Liver (tissue), 9 donors: Measurements from ENCODE around the gene COX5A. TPM values are rescaled to one million over a fixed set of nuclear protein-coding genes. Genes with fewer than 3 reads are reported as not detected.

Experiments used
- DNase-seq: peaks from one replicate; pipeline ENCODE4 v3.0.0-alpha.2; 2017; ENCODE audit warnings: low spot score
- H3K27ac ChIP-seq, 2 donors: one replicate each; pipeline ENCODE4 v1.7.0; 2013; ENCODE audit warnings: inconsistent platforms in 2 of 2, low read length in 2 of 2, control low read depth in 1 of 2, low read depth in 1 of 2, mild to moderate bottlenecking in 1 of 2
- H3K27me3 ChIP-seq, 4 donors: one replicate each; pipeline versions ENCODE4 v1.6.1 to v1.7.0; 2013; ENCODE audit warnings: low read length in 3 of 4, inconsistent platforms in 1 of 4, mild to moderate bottlenecking in 1 of 4, moderate library complexity in 1 of 4; ENCODE audit not compliant: control insufficient read depth in 4 of 4, insufficient read depth in 4 of 4
- H3K36me3 ChIP-seq, 4 donors: one replicate each; pipeline versions ENCODE4 v1.6.1 to v1.7.0; 2013; ENCODE audit warnings: low read length in 3 of 4, mild to moderate bottlenecking in 3 of 4, low read depth in 1 of 4, moderate library complexity in 1 of 4; ENCODE audit not compliant: control insufficient read depth in 4 of 4, insufficient read depth in 3 of 4
- H3K4me1 ChIP-seq, 4 donors: one replicate each; pipeline versions ENCODE4 v1.6.1 to v1.7.0; 2013; ENCODE audit warnings: low read length in 3 of 4, mild to moderate bottlenecking in 3 of 4, moderate library complexity in 1 of 4; ENCODE audit not compliant: control insufficient read depth in 4 of 4, insufficient read depth in 4 of 4
- H3K4me3 ChIP-seq, 3 donors: one replicate each; pipeline versions ENCODE4 v1.6.1 to v1.7.0; 2013; ENCODE audit warnings: low read length in 3 of 3, control low read depth in 1 of 3, low read depth in 1 of 3, mild to moderate bottlenecking in 1 of 3
- H3K9ac ChIP-seq, 2 donors: one replicate each; pipeline ENCODE4 v1.7.0; 2013; ENCODE audit warnings: low read length in 2 of 2, mild to moderate bottlenecking in 2 of 2, moderate library complexity in 2 of 2, control low read depth in 1 of 2, low read depth in 1 of 2
- H3K9me3 ChIP-seq, 4 donors: one replicate each; pipeline versions ENCODE4 v1.6.1 to v1.7.0; 2013; ENCODE audit warnings: low read length in 3 of 4; ENCODE audit not compliant: control insufficient read depth in 4 of 4
- EGR1 ChIP-seq, 2 donors: IDR thresholded peaks; 2 replicates each; pipeline ENCODE4 v1.6.1; 2016 to 2018; ENCODE audit warnings: antibody characterized with exemption in 2 of 2, low read depth in 2 of 2
- HNF4G ChIP-seq: IDR thresholded peaks from 2 replicates; pipeline ENCODE4 v1.6.1; 2016; ENCODE audit warnings: antibody characterized with exemption
- RXRA ChIP-seq, 2 donors: IDR thresholded peaks; 2 replicates each; pipeline ENCODE4 v1.6.1; 2017 to 2018; ENCODE audit warnings: antibody characterized with exemption in 2 of 2, mild to moderate bottlenecking in 1 of 2
- SP1 ChIP-seq: IDR thresholded peaks from 2 replicates; pipeline ENCODE4 v1.6.1; 2018; ENCODE audit warnings: antibody characterized with exemption, mild to moderate bottlenecking
- TAF1 ChIP-seq: conservative IDR thresholded peaks from 2 replicates; pipeline ENCODE4 v1.6.1; 2016; ENCODE audit warnings: antibody characterized with exemption, mild to moderate bottlenecking
- YY1 ChIP-seq: IDR thresholded peaks from 2 replicates; pipeline ENCODE4 v1.6.1; 2016; ENCODE audit warnings: antibody characterized with exemption, mild to moderate bottlenecking
- WGBS: extraction: QIAGEN DNeasy Blood & Tissue Kit; methylation state at CpG from one replicate; pipeline ENCODE4 v1.1.7; 2013; 5-methylcytosine and 5-hydroxymethylcytosine counted together
- polyA plus RNA-seq, 2 donors: library from polyadenylated mRNA; stranded (reverse) in 1 of 2; unstranded in 1 of 2; fragments of 200-250 nt in 1 of 2; fragments of >200 nt in 1 of 2; fragmentation: Nextera tagmentation in 1 of 2; extraction: Ambion mirVana in 1 of 2; gene quantifications; one replicate each; pipeline versions ENCODE4 v1.2.1 to v1.2.3, GENCODE V29; 2013 to 2015
- total RNA-seq, 2 donors: library from RNA; depleted of rRNA; stranded (reverse); fragments of >200 nt; gene quantifications; one replicate each; pipeline ENCODE4 v1.2.3, GENCODE V29; 2014
- TF ChIP-seq, protein P1 (sequence below): IDR thresholded peaks from 2 replicates; pipeline ENCODE4 v1.6.1; 2016; ENCODE audit warnings: antibody characterized with exemption
- TF ChIP-seq, protein P2 (sequence below): IDR thresholded peaks from 2 replicates; pipeline ENCODE4 v1.6.1; 2016; ENCODE audit warnings: antibody characterized with exemption
- TF ChIP-seq, protein P3 (sequence below): IDR thresholded peaks from 2 replicates; pipeline ENCODE4 v1.6.1; 2016; ENCODE audit warnings: antibody characterized with exemption, mild to moderate bottlenecking
- TF ChIP-seq, protein P4 (sequence below): fragments of 150-350 bp; IDR thresholded peaks from 2 replicates; pipeline ENCODE4 v1.5.1; 2017; ENCODE audit warnings: improper control_type of control experiment, low read depth, low read length; ENCODE audit not compliant: missing input control
- donor health status: healthy.
- donor health status: healthy.
- donor health status: healthy.
- donor health status: healthy.
- donor health status: healthy.

The COX5A gene
- 10 to 100 TPM; 47.9 to 60.0 TPM for total RNA-seq
- polyA plus RNA-seq, result 100 to 1,000 TPM; 320 to 374 TPM

DNA sequence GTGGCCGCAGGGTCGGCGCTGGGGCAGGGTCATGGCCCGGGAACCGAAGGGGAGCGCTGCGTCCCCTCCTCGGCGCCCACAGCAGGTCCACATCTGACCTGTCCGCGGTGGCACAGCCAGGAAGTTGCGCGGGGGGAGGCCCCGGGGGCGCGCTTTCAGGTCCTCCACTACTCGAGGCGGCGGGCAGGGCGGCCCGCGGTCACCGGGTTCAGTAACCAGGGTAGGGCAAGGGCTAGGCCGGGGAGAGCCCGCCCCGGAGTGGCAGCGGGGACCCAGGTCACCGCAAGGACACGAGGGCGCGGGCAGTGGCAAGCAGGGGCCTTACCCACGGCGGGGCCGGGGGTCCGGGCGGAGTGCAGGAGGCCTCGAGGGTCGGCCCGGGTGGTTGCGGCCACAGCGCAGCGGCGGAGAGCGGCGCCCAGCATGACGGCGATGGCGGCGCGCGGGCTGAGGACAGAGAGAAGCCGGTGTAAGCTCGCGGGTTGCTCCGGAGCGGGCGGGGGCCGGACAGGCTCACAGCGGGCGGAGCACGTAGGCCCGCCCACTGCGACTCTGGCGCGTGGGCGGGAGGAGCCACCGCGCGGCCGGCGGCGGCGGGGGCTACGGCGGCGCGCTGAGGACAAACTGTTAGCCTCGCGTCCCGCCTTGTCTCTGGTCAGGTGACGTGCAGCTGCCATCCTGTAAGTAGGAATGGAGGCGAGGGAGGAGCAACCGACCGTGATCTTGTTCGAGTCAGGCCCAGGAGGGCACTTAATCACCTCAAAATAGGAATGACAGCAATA lies at the start of gene COX5A:
Gene COX5A (minus strand): TSS at position 484 of the 782 bp plus-strand sequence. CDS start 59 bp downstream, at position 425.
- under 1% methylated on average over 85 of the region's 85 CpGs for WGBS
- peak within 1 kb of the TSS; percentile 77 to 88 for H3K9ac ChIP-seq
- H3K9me3 ChIP-seq, result no peaks in the 10 kb centered on the region
- H3K36me3 ChIP-seq, result peaks cover 0 to 3% (median 0%) of the 10 kb centered on the region in 4 donors
- H3K4me1 ChIP-seq, result peaks cover 2 to 15% (median 7%) of the 10 kb centered on the region in 4 donors
- H3K27me3 ChIP-seq, result no peaks in the 10 kb centered on the region
- DNase-seq, result peak; percentile 90
- peak within 1 kb of the TSS; percentile 87 to 96 (median 90) for H3K4me3 ChIP-seq
- TF ChIP-seq TAF1 (no peak), EGR1 (IDR thresholded peaks at IDR 0.05; ENCODE audit: low read depth in 2 of 2) (peak; percentile 67 to 93), HNF4G (no peak), YY1 (peak; percentile 96), SP1 (peak; percentile 43), RXRA (IDR thresholded peaks at IDR 0.05) (peak in 1 of 2 donors; percentile 56)
- TF ChIP-seq, protein P1, sequence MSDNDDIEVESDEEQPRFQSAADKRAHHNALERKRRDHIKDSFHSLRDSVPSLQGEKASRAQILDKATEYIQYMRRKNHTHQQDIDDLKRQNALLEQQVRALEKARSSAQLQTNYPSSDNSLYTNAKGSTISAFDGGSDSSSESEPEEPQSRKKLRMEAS, result no peak
- TF ChIP-seq, protein P2, sequence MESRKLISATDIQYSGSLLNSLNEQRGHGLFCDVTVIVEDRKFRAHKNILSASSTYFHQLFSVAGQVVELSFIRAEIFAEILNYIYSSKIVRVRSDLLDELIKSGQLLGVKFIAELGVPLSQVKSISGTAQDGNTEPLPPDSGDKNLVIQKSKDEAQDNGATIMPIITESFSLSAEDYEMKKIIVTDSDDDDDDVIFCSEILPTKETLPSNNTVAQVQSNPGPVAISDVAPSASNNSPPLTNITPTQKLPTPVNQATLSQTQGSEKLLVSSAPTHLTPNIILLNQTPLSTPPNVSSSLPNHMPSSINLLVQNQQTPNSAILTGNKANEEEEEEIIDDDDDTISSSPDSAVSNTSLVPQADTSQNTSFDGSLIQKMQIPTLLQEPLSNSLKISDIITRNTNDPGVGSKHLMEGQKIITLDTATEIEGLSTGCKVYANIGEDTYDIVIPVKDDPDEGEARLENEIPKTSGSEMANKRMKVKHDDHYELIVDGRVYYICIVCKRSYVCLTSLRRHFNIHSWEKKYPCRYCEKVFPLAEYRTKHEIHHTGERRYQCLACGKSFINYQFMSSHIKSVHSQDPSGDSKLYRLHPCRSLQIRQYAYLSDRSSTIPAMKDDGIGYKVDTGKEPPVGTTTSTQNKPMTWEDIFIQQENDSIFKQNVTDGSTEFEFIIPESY, result peak; percentile 52
- TF ChIP-seq, protein P3, sequence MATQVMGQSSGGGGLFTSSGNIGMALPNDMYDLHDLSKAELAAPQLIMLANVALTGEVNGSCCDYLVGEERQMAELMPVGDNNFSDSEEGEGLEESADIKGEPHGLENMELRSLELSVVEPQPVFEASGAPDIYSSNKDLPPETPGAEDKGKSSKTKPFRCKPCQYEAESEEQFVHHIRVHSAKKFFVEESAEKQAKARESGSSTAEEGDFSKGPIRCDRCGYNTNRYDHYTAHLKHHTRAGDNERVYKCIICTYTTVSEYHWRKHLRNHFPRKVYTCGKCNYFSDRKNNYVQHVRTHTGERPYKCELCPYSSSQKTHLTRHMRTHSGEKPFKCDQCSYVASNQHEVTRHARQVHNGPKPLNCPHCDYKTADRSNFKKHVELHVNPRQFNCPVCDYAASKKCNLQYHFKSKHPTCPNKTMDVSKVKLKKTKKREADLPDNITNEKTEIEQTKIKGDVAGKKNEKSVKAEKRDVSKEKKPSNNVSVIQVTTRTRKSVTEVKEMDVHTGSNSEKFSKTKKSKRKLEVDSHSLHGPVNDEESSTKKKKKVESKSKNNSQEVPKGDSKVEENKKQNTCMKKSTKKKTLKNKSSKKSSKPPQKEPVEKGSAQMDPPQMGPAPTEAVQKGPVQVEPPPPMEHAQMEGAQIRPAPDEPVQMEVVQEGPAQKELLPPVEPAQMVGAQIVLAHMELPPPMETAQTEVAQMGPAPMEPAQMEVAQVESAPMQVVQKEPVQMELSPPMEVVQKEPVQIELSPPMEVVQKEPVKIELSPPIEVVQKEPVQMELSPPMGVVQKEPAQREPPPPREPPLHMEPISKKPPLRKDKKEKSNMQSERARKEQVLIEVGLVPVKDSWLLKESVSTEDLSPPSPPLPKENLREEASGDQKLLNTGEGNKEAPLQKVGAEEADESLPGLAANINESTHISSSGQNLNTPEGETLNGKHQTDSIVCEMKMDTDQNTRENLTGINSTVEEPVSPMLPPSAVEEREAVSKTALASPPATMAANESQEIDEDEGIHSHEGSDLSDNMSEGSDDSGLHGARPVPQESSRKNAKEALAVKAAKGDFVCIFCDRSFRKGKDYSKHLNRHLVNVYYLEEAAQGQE, result peak; percentile 4
- H3K27ac ChIP-seq, result peak within 1 kb of the TSS; percentile 96 to 99

DNA sequence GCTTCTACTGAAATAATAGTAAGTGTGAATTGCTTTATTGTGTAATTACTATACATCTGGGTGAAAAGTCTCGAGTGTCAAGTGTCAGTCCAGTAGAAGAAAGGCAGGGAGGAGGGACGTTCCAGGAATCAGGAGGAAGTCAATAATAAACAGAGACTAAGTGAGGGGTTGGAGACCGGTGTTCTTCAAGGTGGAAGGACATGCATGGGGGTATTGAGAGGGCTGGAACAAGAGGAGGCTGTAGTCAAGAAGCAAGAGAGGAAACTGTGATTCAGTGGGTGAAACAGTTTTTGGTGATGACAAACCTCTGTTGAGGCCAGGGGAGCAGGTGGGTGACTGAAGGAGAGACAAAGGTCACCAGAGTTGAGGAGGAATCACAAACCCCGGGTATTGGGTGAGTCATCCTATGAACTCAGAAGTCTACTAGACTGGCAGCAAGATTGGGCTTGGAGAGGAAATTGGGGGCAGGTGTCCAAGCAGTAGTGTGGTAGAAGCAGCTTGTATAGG lies 45.9 kb upstream of the COX5A start:
- Histone ChIP-seq H3K4me3 (no peak overlapping the region), H3K9me3 (no peaks in the 10 kb centered on the region), H3K36me3 (no peaks in the 10 kb centered on the region), H3K9ac (no peak overlapping the region), H3K27ac (no peak overlapping the region), H3K4me1 (no peaks in the 10 kb centered on the region), H3K27me3 (peaks cover 0 to 4% (median 0%) of the 10 kb centered on the region in 4 donors)
- 30% methylated on average over 4 of the region's 4 CpGs for WGBS
- no peak for TF ChIP-seq TAF1
- TF ChIP-seq, protein P4, sequence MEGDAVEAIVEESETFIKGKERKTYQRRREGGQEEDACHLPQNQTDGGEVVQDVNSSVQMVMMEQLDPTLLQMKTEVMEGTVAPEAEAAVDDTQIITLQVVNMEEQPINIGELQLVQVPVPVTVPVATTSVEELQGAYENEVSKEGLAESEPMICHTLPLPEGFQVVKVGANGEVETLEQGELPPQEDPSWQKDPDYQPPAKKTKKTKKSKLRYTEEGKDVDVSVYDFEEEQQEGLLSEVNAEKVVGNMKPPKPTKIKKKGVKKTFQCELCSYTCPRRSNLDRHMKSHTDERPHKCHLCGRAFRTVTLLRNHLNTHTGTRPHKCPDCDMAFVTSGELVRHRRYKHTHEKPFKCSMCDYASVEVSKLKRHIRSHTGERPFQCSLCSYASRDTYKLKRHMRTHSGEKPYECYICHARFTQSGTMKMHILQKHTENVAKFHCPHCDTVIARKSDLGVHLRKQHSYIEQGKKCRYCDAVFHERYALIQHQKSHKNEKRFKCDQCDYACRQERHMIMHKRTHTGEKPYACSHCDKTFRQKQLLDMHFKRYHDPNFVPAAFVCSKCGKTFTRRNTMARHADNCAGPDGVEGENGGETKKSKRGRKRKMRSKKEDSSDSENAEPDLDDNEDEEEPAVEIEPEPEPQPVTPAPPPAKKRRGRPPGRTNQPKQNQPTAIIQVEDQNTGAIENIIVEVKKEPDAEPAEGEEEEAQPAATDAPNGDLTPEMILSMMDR, result no peak
- no peak for DNase-seq
